Neuronal stem cell (in vitro differentiated cells): ENCODE data around the gene PTPRG.

Experiments
- DNase-seq: peaks from one replicate; pipeline ENCODE4 v3.0.0-alpha.2; 2013; ENCODE audit warnings: low spot score
- H2AFZ ChIP-seq: one replicate; pipeline ENCODE4 v1.6.1; 2013; ENCODE audit warnings: mild to moderate bottlenecking, low read length, inconsistent platforms
- H2AK5ac ChIP-seq: 2 replicates; pipeline ENCODE4 v1.6.1; 2013; ENCODE audit warnings: low read depth, mild to moderate bottlenecking, inconsistent platforms, low read length, moderate library complexity, mixed read lengths
- H2BK120ac ChIP-seq: 2 replicates; pipeline ENCODE4 v1.6.1; 2013; ENCODE audit warnings: low read depth, mild to moderate bottlenecking, inconsistent platforms, low read length, moderate library complexity, mixed read lengths
- H2BK12ac ChIP-seq: one replicate; pipeline ENCODE4 v1.6.1; 2013; ENCODE audit warnings: low read length, inconsistent platforms
- H2BK15ac ChIP-seq: 2 replicates; pipeline ENCODE4 v1.6.1; 2013; ENCODE audit warnings: mild to moderate bottlenecking, low read length, inconsistent platforms, mixed read lengths
- H2BK5ac ChIP-seq: one replicate; pipeline ENCODE4 v1.6.1; 2013; ENCODE audit warnings: inconsistent platforms, mild to moderate bottlenecking, low read length, moderate library complexity
- H3K14ac ChIP-seq: one replicate; pipeline ENCODE4 v1.6.1; 2013; ENCODE audit warnings: low read length, inconsistent platforms
- H3K18ac ChIP-seq: 2 replicates; pipeline ENCODE4 v1.6.1; 2013; ENCODE audit warnings: low read length, inconsistent platforms
- H3K23ac ChIP-seq: 2 replicates; pipeline ENCODE4 v1.6.1; 2013; ENCODE audit warnings: low read depth, mild to moderate bottlenecking, mixed read lengths, low read length, inconsistent platforms; ENCODE audit not compliant: poor library complexity
- H3K27ac ChIP-seq: replicated peaks from 3 replicates; pipeline ENCODE4 v1.5.1; 2013; ENCODE audit warnings: low read length, inconsistent platforms
- H3K27me3 ChIP-seq, 3 experiments: 2 replicates each; pipeline ENCODE4 v1.6.1; 2013; ENCODE audit warnings: low read length in 3 of 3, mild to moderate bottlenecking in 2 of 3, inconsistent platforms in 1 of 3, low read depth in 1 of 3, mixed read lengths in 1 of 3, moderate library complexity in 1 of 3; ENCODE audit not compliant: control insufficient read depth in 3 of 3, insufficient read depth in 3 of 3
- H3K36me3 ChIP-seq, 2 donors: replicated peaks in 1 of 2; 2 replicates each; pipeline ENCODE4 v1.6.1; 2013; ENCODE audit warnings: low read length in 2 of 2; ENCODE audit not compliant: control insufficient read depth in 2 of 2, insufficient read depth in 2 of 2
- H3K4ac ChIP-seq: 2 replicates; pipeline ENCODE4 v1.6.1; 2013; ENCODE audit warnings: inconsistent platforms, mild to moderate bottlenecking, low read length, moderate library complexity
- H3K4me1 ChIP-seq, 2 donors: 1 replicate in 1 of 2; 2 replicates in 1 of 2; pipeline ENCODE4 v1.6.1; 2013; ENCODE audit warnings: low read length in 2 of 2, low read depth in 1 of 2; ENCODE audit not compliant: control insufficient read depth in 2 of 2, insufficient read depth in 1 of 2
- H3K4me2 ChIP-seq: one replicate; pipeline ENCODE4 v1.6.1; 2013; ENCODE audit warnings: mild to moderate bottlenecking, low read length, inconsistent platforms; ENCODE audit not compliant: insufficient read depth, poor library complexity, severe bottlenecking
- H3K4me3 ChIP-seq, 2 donors: 2 replicates each; pipeline ENCODE4 v1.5.1; 2013; ENCODE audit warnings: low read length in 2 of 2, mild to moderate bottlenecking in 2 of 2, inconsistent platforms in 1 of 2, moderate library complexity in 1 of 2
- H3K79me1 ChIP-seq: one replicate; pipeline ENCODE4 v1.6.1; 2013; ENCODE audit warnings: low read depth, mild to moderate bottlenecking, inconsistent platforms, low read length, moderate library complexity
- H3K9ac ChIP-seq: one replicate; pipeline ENCODE4 v1.6.1; 2013; ENCODE audit warnings: mild to moderate bottlenecking, low read depth, low read length, inconsistent platforms; ENCODE audit not compliant: poor library complexity
- H3K9me3 ChIP-seq, 2 donors: replicated peaks in 1 of 2; 2 replicates each; pipeline versions ENCODE3 to v1.6.1; 2013; ENCODE audit warnings: low read length in 2 of 2, mild to moderate bottlenecking in 2 of 2, inconsistent platforms in 1 of 2, low read depth in 1 of 2, mixed read lengths in 1 of 2, moderate library complexity in 1 of 2; ENCODE audit not compliant: control insufficient read depth in 2 of 2, insufficient read depth in 1 of 2
- H4K8ac ChIP-seq: one replicate; pipeline ENCODE4 v1.6.1; 2013; ENCODE audit warnings: low read depth, mild to moderate bottlenecking, inconsistent platforms, low read length, moderate library complexity
- H4K91ac ChIP-seq: one replicate; pipeline ENCODE4 v1.6.1; 2013; ENCODE audit warnings: low read length, low read depth, mild to moderate bottlenecking, inconsistent platforms; ENCODE audit not compliant: poor library complexity
- WGBS, 2 donors: extraction: QIAGEN DNeasy Blood & Tissue Kit; methylation state at CpG; one replicate each; pipeline ENCODE4 v1.1.7; 2013; ENCODE audit warnings: missing lambda C conversion rate in 2 of 2, mixed read lengths in 1 of 2; ENCODE audit not compliant: insufficient read length in 2 of 2, insufficient replicate concordance in 1 of 2; ENCODE audit errors: extremely low coverage in 2 of 2; 5-methylcytosine and 5-hydroxymethylcytosine counted together

The PTPRG gene

DNA sequence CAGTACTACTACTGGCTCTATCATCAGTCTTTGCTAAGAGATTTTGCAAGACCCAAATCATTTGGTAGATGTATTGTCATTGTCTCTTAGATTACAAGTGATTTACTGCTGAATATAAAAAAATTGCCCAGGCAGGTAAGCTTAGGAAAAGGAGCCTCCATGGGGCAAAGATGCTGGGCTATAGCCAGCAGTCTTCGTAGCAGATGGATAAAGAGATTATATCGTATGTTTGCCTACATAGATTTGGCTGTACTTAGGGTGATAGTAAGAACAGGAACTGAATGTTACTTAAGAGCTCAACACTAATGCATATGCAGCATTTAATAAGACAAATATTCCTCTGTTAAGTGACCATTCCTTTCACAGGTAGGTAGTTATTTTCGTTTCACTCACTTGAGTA, 48.9 kb downstream of the PTPRG start:
- WGBS, 2 donors = no CpG with 5 or more reads among the region's 3 CpGs
- Histone ChIP-seq H3K9me3 (no peaks in the 10 kb centered on the region), H4K8ac (no peak overlapping the region), H2BK15ac (no peak overlapping the region), H2AFZ (no peak overlapping the region), H3K4me1 (peaks cover 0 to 13% of the 10 kb centered on the region in 2 donors), H3K27me3 (no peaks in the 10 kb centered on the region), H2BK120ac (no peak overlapping the region), H2AK5ac (no peak overlapping the region), H3K79me1 (peaks cover 9% of the 10 kb centered on the region), H2BK5ac (no peak overlapping the region), H3K27ac (no peak overlapping the region), H3K36me3 (no peaks in the 10 kb centered on the region), H3K14ac (no peak overlapping the region), H2BK12ac (no peak overlapping the region), H4K91ac (no peak overlapping the region), H3K9ac (no peak overlapping the region), H3K4ac (no peak overlapping the region), H3K4me2 (no peak overlapping the region), H3K4me3 (no peak overlapping the region), H3K18ac (no peak overlapping the region), H3K23ac (no peak overlapping the region)
- DNase-seq = no peak

DNA sequence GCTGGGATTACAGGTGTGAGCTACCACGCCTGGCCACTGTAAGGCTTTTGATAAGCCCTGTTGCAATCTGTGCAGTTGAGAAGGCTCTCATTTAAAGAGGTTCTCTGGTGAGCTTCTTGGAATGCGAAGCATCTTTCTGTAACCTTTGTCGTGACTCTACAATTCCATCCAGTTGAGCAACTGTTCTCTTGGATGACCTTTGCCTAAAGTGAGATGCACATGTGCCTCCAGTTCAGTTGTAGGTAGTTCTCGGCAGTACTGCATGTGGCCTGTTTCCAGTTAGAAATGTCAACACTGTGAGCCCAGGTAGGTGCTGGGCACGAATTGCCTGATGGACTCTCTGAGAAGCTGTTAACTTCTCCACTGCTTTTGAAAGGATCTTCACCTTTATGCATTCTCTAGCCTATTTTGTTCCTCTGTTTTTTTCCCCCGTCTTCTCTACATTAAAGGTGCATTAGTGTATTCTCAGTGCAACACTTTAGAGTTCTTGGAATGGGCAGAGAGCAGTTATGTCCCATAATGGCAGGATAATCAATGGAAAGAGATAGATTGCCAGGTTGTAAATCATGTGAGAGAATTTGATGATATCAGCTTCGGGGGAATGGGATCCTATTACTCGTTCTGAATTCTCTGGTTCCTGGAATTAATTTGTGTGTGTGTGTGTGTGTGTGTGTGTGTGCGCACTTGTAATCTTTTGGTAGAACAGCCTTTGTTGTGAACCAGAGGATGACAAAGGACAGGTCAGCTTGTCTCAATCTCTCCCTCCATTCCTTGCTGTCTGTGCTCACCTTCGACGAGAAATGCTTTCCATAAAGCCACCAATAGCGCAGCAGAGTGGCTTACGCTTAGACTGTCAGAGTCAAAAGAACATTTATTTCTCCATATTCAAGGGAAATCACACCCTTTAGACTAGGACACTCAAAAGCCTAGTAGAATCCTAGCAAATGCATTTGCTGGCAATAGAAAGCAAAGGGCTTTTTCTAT, 51.1 kb downstream of the PTPRG start:
- H2AFZ ChIP-seq = no peak overlapping the region
- no peak overlapping the region for H3K9ac ChIP-seq
- H3K4me3 ChIP-seq = no peak overlapping the region
- no peak overlapping the region for H3K14ac ChIP-seq
- no peaks in the 10 kb centered on the region for H3K27me3 ChIP-seq
- H2BK15ac ChIP-seq = no peak overlapping the region
- DNase-seq = no peak
- H4K8ac ChIP-seq = no peak overlapping the region
- H3K27ac ChIP-seq = no peak overlapping the region
- H3K23ac ChIP-seq = no peak overlapping the region
- peaks cover 7% of the 10 kb centered on the region for H3K79me1 ChIP-seq
- H3K4me2 ChIP-seq = no peak overlapping the region
- peaks cover 0 to 17% of the 10 kb centered on the region in 2 donors for H3K4me1 ChIP-seq
- no CpG with 5 or more reads among the region's 13 CpGs for WGBS, 2 donors
- H2BK120ac ChIP-seq = no peak overlapping the region
- H3K9me3 ChIP-seq = no peaks in the 10 kb centered on the region
- no peak overlapping the region for H2BK5ac ChIP-seq
- no peak overlapping the region for H4K91ac ChIP-seq
- H2BK12ac ChIP-seq = no peak overlapping the region
- H2AK5ac ChIP-seq = no peak overlapping the region
- no peak overlapping the region for H3K4ac ChIP-seq
- no peaks in the 10 kb centered on the region for H3K36me3 ChIP-seq
- H3K18ac ChIP-seq = no peak overlapping the region

DNA sequence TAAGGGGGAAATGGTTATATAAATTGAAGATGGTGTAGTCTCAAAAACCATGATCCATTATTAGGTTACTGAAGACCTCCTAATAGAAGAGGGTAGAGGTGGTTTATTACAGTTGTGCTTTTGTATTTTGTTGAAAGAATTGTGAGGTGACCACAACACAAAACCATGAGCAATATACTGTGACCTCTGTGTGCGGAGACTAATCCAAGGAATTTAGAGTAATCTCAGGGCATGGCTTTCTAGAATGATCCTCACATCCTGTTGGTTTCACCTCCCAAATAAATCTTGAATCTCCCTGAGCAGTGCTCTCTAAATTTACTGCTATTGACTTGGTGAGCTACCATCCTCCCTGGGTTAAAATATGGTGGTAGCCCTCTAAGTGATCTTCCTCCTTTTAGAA, 52.3 kb downstream of the PTPRG start:
- no peak overlapping the region for H3K23ac ChIP-seq
- H2AK5ac ChIP-seq = no peak overlapping the region
- H2BK15ac ChIP-seq = no peak overlapping the region
- no peak overlapping the region for H2AFZ ChIP-seq
- H3K18ac ChIP-seq = no peak overlapping the region
- H3K9me3 ChIP-seq = no peaks in the 10 kb centered on the region
- no peaks in the 10 kb centered on the region for H3K27me3 ChIP-seq
- H2BK120ac ChIP-seq = no peak overlapping the region
- H3K4me3 ChIP-seq = no peak overlapping the region
- H3K4me2 ChIP-seq = no peak overlapping the region
- H3K27ac ChIP-seq = no peak overlapping the region
- peaks cover 0 to 10% of the 10 kb centered on the region in 2 donors for H3K4me1 ChIP-seq
- H2BK5ac ChIP-seq = no peak overlapping the region
- H3K36me3 ChIP-seq = no peaks in the 10 kb centered on the region
- no peak overlapping the region for H2BK12ac ChIP-seq
- H3K79me1 ChIP-seq = peaks cover 4% of the 10 kb centered on the region
- no peak overlapping the region for H3K4ac ChIP-seq
- H3K14ac ChIP-seq = no peak overlapping the region
- no CpG with 5 or more reads among the region's 1 CpG for WGBS, 2 donors
- H4K91ac ChIP-seq = no peak overlapping the region
- DNase-seq = no peak
- no peak overlapping the region for H3K9ac ChIP-seq
- no peak overlapping the region for H4K8ac ChIP-seq

DNA sequence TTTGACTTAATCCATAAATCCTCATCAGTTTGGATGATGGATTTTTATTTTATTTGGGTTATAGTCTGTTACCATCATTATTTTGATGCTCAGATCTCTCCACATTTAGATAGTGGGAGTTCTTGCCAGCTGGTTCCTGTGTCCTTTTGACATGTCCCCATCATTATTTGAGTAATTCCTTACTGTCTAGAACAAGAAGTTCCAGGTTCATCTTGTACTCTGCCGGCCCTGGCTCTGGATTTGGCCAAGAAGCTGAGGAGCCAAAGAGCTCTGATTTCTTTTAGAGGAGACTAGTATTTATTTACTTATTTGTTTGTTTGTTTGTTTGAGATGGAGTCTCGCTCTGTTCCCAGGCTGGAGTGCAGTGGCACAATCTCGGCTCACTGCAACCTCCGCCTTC, 54.3 kb downstream of the PTPRG start:
- H3K4ac ChIP-seq = no peak overlapping the region
- no CpG with 5 or more reads among the region's 4 CpGs for WGBS, 2 donors

More for the DNA sequence above, 54.3 kb downstream of the PTPRG start:
- Histone ChIP-seq H3K4me1 (peaks cover 0 to 12% of the 10 kb centered on the region in 2 donors), H2BK120ac (no peak overlapping the region), H3K18ac (no peak overlapping the region), H4K91ac (no peak overlapping the region), H2AFZ (no peak overlapping the region), H3K14ac (no peak overlapping the region), H3K4me3 (no peak overlapping the region), H3K9me3 (no peaks in the 10 kb centered on the region), H3K4me2 (no peak overlapping the region), H3K27ac (no peak overlapping the region), H4K8ac (no peak overlapping the region), H3K9ac (no peak overlapping the region), H2BK12ac (no peak overlapping the region), H3K23ac (no peak overlapping the region), H2BK5ac (no peak overlapping the region), H2AK5ac (no peak overlapping the region), H2BK15ac (no peak overlapping the region), H3K79me1 (peaks cover 4% of the 10 kb centered on the region), H3K27me3 (no peaks in the 10 kb centered on the region), H3K36me3 (no peaks in the 10 kb centered on the region)
- DNase-seq = no peak
